Measurements from ENCODE around the gene MEGF8.

DNA sequence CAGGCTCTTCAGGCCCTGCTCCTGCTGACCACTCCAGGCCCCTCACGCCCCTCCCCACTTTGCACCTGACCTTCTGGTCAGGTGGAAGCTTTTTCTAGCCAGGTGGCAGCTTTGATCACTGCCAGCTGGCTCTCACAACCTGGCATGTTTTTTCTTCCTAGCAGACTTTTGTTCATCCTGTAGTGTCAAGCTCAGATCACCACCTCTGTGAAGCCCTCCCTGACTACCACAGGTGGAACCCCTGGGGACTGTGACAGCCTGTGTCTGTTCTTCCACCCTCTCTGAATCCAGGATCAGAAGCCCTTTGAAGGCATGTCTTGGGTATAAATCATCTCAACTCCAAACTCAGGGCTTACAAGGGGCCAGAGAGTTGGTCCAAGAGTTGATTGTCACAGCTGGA lies 75.0 kb downstream of the MEGF8 start:
- no peak for TF ChIP-seq RARB (CRISPR knock-in tag; IDR thresholded peaks at IDR 0.05)
- TF ChIP-seq BACH2 (CRISPR knock-in tag; IDR thresholded peaks at IDR 0.05; ENCODE audit: borderline replicate concordance): no peak
- TF ChIP-seq PPARA (CRISPR knock-in tag; IDR thresholded peaks at IDR 0.05; ENCODE audit: borderline replicate concordance): no peak

Data from SK-N-SH treated with all-trans-retinoic acid at 6 μM for 48 hours (cell line).